HG03565 (cell line): ENCODE measurements around the gene RHOBTB1.
A peak's percentile ranks its signal among the peaks of the same experiment; 100 is the strongest.
"Not testable (repeated sequence)": the region's sequence is repeated elsewhere in the genome, so short reads cannot be mapped to it uniquely, and the experiment has no call there.

Source experiments
- ATAC-seq: cut with Tn5 transposase; IDR thresholded peaks from one replicate; pipeline ENCODE4 v1.9.1; 2021; ENCODE audit warnings: mild to moderate bottlenecking, moderate library complexity; ENCODE audit not compliant: unreplicated experiment

RHOBTB1 gene, protein sequence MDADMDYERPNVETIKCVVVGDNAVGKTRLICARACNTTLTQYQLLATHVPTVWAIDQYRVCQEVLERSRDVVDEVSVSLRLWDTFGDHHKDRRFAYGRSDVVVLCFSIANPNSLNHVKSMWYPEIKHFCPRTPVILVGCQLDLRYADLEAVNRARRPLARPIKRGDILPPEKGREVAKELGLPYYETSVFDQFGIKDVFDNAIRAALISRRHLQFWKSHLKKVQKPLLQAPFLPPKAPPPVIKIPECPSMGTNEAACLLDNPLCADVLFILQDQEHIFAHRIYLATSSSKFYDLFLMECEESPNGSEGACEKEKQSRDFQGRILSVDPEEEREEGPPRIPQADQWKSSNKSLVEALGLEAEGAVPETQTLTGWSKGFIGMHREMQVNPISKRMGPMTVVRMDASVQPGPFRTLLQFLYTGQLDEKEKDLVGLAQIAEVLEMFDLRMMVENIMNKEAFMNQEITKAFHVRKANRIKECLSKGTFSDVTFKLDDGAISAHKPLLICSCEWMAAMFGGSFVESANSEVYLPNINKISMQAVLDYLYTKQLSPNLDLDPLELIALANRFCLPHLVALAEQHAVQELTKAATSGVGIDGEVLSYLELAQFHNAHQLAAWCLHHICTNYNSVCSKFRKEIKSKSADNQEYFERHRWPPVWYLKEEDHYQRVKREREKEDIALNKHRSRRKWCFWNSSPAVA

DNA sequence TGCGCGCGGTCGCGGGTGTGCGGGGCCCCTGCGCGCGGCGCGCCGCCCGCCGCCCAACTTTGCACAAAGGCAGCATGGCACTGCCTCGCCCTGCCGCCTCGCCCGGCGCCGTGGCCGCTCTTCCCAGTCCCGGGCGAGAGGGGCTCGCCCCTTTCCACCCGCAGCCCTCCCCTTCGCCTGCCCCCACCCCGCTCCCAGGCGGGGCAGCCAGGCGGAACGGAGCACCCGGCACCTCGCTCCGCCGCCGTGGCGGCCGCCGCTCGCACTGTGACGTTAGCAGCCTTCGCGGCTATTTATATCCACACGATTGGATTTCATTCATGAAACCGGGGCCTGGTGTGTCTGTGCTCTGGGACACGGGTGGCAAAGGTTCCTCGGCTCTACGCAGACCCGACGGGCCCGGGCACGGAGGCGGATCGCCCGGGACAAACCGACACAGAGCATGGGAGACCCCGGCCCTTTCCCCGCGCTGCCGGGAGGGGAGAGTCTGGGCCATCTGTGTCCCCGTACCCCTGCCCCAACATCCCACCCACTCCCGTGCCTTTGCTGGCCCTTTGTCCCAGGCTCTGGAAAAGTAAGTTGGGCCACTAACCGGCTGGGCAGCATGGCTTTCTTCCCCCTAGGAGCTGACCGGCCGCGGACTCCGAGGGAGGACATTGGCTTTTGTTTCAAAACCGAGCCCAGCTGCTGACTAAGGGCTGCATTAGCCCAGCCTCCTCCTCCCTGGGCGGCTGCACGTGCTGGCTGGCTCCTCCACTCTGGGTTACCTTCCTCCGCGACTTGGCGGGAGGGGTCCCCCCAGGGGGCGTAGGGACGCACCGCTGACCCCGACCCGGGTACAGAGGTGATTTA, at the start of gene RHOBTB1:
TSS of gene RHOBTB1 (minus strand) at position 128 of the 852 bp plus-strand sequence. CDS start 32,643 bp downstream, outside the sequence.
- peak; percentile 34 for ATAC-seq

DNA sequence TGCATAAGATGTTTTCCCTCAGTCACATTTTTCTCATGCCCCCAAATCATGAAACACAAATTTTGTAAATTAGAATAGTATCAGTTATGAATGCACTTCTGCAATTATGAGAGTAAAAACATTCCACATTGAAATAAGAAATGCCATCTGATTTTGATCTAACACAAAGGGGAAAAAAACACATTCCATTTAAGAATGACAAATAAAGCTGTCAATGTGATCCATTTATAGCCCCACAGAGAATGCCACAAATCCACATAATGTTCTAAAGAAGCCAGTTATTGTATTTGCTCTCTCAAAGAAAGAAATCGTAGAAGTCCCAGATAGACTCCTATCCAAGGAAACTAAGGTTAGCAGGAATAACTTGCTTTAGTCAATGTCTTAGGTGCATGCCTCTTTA, 48.7 kb upstream of the RHOBTB1 start:
- ATAC-seq = no peak

DNA sequence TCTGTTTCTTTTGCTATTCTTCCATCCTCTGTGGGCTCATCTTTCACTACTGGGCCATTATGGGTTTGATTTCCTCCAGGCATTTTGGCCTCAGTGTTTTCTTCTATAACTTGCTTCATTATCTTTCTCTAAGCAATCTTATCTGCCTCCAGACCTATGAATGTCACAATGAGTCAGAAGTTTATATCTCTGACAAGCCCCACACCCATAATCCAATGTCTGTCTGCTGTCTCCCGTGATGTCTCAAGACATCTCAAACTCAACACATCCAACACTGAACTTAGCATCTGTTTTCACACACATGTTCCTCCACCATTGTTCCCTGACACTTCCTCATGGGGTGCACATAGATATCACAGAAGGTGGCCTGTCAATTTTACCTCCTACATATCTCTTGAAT, 46.7 kb upstream of the RHOBTB1 start:
- no peak for ATAC-seq

DNA sequence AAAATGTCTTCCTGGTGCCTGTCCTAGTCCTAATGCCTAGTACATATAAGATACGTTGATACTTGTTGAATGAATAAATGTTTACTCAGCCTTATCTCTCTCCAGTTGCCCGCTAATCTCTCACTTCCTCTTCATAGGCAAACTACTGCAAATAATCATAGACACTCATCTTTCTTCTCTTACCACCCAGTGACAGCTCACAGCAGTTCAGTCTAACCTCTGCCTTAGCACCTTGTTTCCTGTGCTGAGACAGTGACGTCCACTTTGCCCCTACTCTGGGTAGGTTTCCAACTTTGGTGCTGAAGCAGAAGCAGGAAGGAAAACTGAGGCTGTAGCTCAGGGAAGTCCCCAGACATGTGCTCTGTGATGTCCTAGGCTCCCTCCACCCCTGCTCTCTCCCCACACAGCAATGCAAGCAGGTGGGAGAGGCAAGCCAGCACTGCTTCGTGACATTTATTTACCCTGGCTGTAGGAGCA, 45.5 kb upstream of the RHOBTB1 start:
- peak; percentile 74 for ATAC-seq

DNA sequence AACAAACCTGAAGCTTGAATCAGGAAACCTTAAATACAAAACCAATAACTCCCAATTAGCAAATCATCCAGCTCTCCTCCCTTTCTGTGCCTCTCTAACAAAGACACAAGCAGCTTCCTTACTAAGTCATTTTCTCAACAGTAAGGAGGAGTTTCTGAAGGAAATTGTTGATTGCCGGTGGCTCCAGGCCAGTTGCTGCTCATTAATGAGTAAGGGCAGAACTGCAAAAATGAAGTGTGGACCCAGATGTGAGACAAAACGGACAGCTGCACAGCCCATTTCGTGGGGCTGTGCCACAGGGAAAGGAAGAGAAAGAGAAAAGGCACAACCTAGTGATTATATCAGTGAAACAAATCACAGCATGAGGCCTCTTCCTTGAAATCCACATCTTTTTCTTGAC, 42.8 kb upstream of the RHOBTB1 start:
- no peak for ATAC-seq

DNA sequence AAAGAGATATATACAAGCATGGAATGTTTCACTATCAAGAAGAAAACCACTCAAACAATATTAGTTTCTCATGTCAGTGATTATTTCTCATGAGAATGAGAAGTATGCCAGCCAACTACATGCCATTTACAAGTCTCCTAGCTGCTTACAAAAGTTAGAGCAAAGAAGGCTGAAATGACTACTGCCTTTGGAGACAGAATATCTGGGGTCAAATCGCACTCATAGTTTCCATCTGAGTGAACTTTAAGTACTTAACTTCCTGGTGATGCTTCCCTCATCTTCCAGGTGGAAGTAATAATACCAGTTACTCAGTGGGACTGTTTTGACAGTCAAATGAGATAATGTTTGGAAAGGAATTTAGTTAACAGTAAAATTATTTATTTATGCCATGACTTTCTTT, 42.0 kb upstream of the RHOBTB1 start:
- no peak for ATAC-seq

DNA sequence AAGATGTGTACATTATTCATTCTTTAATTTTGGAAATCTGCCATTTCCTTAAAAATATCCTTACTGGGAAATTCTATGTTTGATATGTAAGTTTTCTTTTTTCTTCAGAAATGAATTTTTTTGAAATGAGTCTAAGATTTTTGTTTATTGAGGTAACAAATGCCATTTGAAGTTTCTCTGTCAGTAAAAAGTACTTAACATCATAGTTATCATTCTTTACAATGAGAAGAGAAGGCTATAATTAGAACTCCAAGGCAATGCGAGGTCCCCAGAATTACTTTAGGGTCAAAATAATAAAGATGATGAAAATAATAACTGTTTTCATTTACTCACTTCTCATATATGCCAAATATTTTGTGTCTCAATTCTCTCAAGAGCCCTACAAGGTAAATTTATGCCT, 37.0 kb upstream of the RHOBTB1 start:
- no peak for ATAC-seq

DNA sequence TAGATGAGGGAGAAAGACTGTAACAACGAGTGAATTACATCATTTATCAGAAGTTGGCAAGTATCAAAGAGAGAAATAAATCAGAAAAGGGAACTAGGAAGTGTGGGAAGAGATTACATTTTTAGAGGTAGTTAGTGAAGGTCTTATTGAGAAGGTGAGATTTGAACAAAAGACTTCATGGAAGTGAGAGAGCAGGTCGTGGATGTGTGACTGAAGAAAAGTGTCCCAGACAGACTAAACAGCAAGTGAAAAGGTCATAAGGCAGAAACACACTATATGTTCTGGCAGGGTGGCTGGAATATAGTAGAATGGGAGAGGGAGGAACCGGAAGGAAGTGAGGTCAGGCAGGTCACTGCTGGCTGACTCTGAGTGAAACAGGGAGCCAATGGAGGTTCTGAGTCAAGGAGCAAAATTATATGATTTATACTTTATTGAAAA, 35.7 kb upstream of the RHOBTB1 start:
- no peak for ATAC-seq

DNA sequence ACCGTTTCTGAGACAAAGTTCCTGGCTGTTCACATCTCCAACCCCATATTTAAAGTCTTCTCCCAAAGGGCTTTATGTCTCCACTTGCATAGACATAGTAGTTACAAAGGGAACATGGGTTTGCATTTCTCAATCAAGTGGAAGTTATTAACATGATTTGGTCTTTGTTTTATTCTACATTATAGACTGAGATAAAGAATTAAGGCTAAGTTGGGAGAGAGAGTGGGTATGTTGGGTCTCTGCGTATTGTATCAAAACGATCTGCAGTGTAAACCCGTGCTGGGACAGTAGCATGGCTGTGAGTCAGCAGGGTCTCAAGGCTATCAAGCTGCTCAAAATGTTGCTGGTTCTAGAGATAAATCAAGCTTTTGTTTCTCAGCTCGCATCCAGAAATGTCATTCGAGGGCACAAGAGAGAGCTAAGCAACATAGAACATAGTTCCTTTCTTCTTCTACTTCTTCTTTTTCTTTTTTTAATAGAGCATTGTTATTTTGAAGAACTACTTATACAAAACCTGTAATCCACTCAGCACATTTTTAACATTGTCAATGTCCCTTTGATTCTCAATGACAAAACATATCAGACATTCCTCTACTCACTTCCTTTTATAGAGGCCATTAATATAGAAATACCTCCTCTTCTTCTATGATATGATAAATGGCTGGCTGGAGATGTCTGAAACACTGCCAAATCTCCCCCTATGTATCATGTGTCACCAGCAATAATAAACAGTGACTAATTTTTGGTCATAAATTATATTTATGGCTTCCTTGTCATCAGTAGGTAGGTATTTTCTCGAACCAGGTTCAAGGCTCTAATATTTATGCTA, 34.5 kb upstream of the RHOBTB1 start:
- no peak for ATAC-seq

DNA sequence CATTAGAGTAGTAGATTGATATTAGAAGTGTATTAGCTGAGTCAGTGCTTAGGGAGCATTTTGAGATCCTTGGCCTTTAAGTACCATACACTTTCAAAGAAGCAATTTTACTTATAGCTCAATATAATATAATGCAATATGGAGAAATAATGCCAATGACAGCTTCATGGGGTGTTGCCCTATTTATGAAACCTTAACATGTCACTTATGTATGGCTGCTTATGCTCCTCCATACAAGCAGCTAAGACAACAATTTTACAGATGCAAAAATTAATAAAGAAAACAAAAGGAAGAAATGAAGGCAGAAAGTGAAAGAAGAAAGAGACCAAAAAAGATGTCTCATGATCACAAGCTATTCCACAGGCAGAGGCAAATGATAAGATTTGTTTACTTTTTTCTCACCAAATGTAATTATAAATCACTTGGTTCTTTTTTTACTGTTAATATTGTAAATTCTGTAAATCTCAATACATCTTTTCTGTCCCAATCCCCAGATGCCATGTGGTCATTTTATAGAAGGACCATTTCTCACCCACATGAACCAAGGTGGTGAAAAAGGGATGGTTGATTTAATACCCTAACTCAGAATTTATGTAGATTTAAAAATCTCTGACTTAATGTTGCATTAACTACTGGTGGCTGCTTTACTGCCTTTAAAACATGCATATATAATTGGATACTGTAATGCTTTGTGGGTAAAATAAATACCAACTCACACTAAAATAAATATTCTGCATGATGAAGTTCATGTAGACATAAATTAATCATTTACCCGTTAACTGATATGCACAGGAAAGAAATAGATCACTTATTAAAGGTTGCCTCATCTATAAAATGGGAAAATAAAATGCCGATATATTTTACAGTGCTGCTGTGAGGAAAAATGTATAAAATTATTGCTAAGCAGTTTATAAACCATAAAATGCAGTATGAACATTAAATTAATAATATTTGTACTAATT, 33.5 kb upstream of the RHOBTB1 start:
- no peak for ATAC-seq

DNA sequence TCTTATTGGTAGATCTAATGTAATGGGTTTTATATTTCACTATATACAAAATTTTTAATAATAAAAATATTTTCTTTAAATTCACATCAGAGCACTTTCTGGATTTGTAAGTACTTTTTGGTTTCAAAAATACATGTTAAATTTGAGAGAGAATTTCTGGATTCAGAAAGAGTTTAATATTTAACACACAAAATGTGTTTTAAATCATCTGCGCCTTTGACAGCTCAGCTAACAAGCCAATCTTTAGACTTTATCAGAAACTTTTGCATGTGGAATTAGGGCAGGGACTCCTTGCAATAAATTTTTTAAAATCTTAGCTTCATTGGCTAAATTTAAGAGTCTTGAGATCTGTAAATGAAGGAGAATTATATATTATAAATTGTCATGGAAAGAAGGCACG, 32.7 kb upstream of the RHOBTB1 start:
- no peak for ATAC-seq

DNA sequence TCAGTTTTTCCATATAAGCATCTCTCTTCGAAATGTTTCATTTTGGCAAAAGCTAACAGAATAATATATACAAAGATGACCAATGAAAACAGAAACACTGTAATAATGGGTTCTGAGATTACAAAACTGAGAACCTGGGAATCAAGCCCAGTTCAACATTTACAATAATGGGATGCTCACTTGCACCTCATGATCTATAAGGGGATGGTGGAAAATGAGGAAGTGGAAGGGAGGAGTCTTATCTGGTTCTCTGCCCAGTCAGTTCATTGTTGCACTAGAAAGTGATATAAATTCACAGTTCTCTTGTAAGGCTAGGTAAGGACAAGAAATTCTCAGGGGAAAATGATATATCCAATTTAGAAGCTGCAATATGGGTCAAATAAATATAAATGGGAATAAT, 31.7 kb upstream of the RHOBTB1 start:
- ATAC-seq = no peak

DNA sequence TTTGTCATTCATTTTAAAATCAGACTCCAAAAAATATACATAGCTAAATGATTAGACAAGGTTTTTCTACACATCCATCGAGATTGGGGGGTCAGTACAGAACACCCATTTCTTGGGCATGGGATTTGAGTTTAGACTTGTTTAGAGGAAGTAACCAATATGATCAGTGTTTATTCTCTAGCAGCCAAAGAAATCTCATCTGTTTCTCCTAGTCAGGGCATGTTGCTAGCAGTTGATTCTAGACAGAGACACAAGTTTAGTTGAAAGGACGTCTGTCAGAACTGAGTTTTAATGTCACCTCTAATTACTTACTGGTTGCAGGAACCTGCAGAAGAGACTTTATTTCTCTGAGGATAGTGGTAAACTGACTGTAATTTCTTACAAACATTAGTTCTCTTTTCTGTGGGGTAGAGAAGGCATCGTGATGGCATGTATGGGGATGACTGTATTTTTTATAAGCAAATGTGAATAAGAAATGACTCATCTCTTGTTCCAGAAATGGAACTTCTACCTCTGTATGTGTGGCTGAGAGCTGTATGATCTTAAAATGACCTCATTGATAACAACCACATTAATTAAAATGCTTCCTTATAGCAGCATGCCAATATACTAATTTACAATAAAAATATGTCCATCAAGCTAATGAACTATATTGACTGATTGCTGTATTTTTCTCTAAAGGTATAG, 30.6 kb upstream of the RHOBTB1 start:
- ATAC-seq = peak; percentile 43

DNA sequence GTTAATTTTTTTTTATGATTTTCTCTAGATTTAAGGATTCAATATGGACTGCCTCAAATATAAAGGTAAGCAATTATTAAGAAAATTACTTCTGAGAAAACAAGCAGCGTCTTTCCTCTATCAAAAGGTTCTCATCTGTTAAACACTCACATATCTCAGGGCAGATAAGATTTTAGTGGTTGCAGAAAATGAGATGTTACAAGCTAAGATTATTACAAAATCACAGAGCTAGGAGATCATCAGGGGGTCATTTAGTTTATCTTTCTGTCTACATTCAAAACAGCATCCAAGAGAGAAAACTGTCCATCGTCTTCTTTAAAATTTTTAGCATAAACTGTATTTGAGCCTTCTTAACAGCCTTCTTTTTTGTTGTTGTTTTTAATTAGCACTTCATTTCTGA, 29.1 kb upstream of the RHOBTB1 start:
- ATAC-seq = no peak

DNA sequence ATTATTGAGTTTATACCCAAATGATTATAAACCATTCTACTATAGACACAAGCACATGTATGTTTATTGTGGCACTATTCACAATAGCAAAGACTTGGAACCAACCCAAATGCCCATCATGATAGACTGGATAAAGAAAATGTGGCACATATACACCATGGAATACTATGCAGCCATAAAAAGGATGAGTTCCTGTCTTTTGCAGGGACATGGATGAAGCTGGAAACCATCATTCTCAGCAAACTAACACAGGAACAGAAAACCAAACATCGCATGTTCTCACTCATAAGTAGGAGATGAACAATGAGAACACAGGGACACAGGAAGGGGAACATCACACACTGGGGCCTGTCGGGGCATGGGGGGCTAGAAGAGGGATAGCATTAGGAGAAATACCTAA, 28.2 kb upstream of the RHOBTB1 start:
- ATAC-seq = not testable (repeated sequence)

DNA sequence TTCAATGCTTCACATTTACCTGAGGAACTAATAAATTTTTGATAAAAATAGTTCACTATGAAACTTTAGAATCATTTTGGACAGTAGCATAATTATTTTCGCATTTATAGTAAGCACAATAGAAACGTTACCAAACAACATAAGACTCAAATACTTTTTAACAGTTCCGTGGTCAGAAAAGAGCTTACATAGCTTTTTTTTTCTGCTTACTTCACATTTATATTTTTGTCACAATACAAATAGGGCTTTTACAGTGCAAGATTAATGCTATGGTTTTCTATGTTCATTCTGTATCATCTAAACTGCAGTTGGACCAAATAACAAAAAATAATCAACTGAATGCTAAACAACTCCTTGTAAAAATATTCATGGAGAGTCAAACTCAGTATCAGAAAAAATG, 26.5 kb upstream of the RHOBTB1 start:
- ATAC-seq = no peak

DNA sequence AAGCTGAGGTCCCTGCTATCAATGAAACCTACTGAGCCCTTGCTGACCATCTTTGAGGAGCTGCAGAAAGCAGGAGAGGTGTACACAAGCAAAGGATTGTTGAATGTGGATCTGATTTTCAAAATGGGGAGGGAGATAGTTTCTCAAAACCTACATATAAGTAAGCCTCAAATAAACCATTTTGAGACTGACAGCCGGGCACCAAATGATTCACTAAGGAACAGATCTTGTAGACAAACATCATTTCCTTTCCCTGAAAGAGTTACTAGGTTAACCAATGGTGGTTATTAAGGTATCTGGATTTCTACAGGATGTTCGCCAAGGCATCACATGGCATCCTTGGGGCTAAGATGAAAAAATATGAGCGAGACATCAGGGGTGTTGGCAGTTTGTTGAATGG, 24.5 kb upstream of the RHOBTB1 start:
- ATAC-seq = no peak

DNA sequence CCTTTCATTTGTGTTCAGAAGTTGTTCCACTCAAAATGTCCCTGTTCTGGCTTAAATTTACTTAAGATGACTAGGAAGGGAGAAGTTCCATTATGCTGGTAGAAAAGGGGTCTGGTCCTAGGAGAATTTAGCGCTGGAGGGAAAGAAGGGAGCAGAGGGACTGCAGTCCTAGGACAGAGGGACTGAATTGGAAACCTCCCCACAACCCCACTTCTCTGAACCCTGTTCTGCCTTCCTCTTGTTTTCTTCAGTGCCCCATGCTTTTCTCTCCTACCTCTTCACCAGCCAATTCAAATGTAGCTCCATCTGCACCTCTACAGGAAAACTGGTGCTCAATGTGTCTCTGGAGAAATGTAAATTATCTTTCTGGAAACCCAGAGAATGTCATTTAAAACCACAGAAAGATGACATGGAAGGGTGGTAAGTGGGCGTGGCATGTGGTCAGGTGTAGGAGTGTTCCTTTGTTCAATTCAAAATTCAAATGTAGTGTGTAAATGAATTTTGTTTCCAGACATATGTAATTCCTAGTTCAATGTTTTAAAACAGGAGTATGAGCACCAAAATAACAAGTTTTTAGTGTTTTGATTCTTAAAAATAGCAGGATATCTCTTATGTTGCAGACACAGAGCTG, 24.0 kb upstream of the RHOBTB1 start:
- no peak for ATAC-seq
